Prostate gland (tissue), 2 donors: ENCODE results near the gene KIT. TPM values are rescaled to one million over a fixed set of nuclear protein-coding genes. Genes with fewer than 3 reads are reported as not detected.

Experiments
- DNase-seq: peaks from one replicate; pipeline ENCODE4 v3.0.0-alpha.2; 2019; ENCODE audit warnings: low spot score
- H3K27ac ChIP-seq, 2 donors: fragments of 200-600 bp; sonication (generic); 2 replicates each; pipeline ENCODE4 v1.5.1; 2017 to 2019
- H3K27me3 ChIP-seq: fragments of 200-600 bp; sonication (generic); replicated peaks from 2 replicates; pipeline ENCODE4 v1.5.1; 2019; ENCODE audit not compliant: insufficient read depth
- H3K36me3 ChIP-seq, 2 donors: fragments of 200-600 bp; sonication (generic); 1 replicate in 1 of 2; 2 replicates in 1 of 2; pipeline versions ENCODE4 v1.5.1 to v1.8.1; 2017 to 2019
- H3K4me1 ChIP-seq: fragments of 200-600 bp; sonication (generic); replicated peaks from 2 replicates; pipeline ENCODE4 v1.5.1; 2019
- H3K4me3 ChIP-seq, 2 donors: fragments of 200-600 bp; sonication (generic); 2 replicates each; pipeline ENCODE4 v1.5.1; 2017 to 2019
- H3K9me3 ChIP-seq: fragments of 200-600 bp; sonication (generic); 2 replicates; pipeline ENCODE4 v1.5.1; 2017
- CTCF ChIP-seq, 4 experiments: fragments of 200-600 bp in 2 of 4; fragments of 450-650 bp in 2 of 4; sonication (generic) in 2 of 4; IDR thresholded peaks; 1 replicate in 3 of 4; 2 replicates in 1 of 4; pipeline ENCODE4 v1.5.1; 2016 to 2019; ENCODE audit warnings: antibody characterized with exemption in 4 of 4, mild to moderate bottlenecking in 2 of 4, moderate library complexity in 2 of 4
- POLR2A ChIP-seq: fragments of 450-650 bp; IDR thresholded peaks from one replicate; pipeline ENCODE4 v1.6.1; 2016; ENCODE audit warnings: antibody characterized with exemption, mild to moderate bottlenecking
- POLR2AphosphoS5 ChIP-seq: sonication (generic); formaldehyde crosslinking; IDR thresholded peaks from one replicate; pipeline ENCODE4 v1.6.1; 2017; ENCODE audit warnings: antibody characterized with exemption
- WGBS: methylation state at CpG from one replicate; pipeline ENCODE4 v1.1.5; 2018; 5-methylcytosine and 5-hydroxymethylcytosine counted together
- intact Hi-C: fragments of 100-400 bp; cut with DNase I; formaldehyde crosslinking; loops from one replicate; pipeline ENCODE4 v1.14.2; 2022
- total RNA-seq, 2 donors: library from RNA; depleted of rRNA; stranded (reverse); fragments of >200 nt; gene quantifications; one replicate each; pipeline ENCODE4 v1.1.0, GENCODE V29; 2016

Gene KIT
- total RNA-seq, 2 donors from 2014 or later, result 4.2 to 8.7 TPM

GRCh38 chr4:54662901-54663585 lies 5.3 kb downstream of the KIT start:
- 71% methylated on average over 6 of the region's 6 CpGs for WGBS
- Histone ChIP-seq H3K36me3 (no peaks in the 10 kb centered on the region), H3K9me3 (no peaks in the 10 kb centered on the region), H3K27ac (no peak overlapping the region), H3K4me3 (no peak overlapping the region), H3K4me1 (no peaks in the 10 kb centered on the region), H3K27me3 (no peaks in the 10 kb centered on the region)
- DNase-seq, result no peak
- no peak for TF ChIP-seq POLR2AphosphoS5
- no peak for TF ChIP-seq CTCF (IDR thresholded peaks at IDR 0.05)
- no peak for TF ChIP-seq POLR2A
- intact Hi-C loops, result loop anchor here (10.0 kb wide), 1 partner anchor 292 kb away; no protein-coding TSS in a partner anchor

- Histone ChIP-seq H3K27ac (no peak overlapping the region), H3K4me3 (no peak overlapping the region), H3K9me3 (no peaks in the 10 kb centered on the region), H3K36me3 (no peaks in the 10 kb centered on the region), H3K27me3 (no peaks in the 10 kb centered on the region), H3K4me1 (no peaks in the 10 kb centered on the region)
- intact Hi-C loops, result loop anchor here (10.0 kb wide), 1 partner anchor 290 kb away; no protein-coding TSS in a partner anchor
- DNase-seq, result no peak
- no peak for TF ChIP-seq POLR2A
- TF ChIP-seq CTCF (IDR thresholded peaks at IDR 0.05), result no peak
- TF ChIP-seq POLR2AphosphoS5, result no peak
- WGBS, result 95% methylated on average over 6 of the region's 6 CpGs
Measured at GRCh38 chr4:54664400-54664799, 6.6 kb downstream of the KIT start.

- Histone ChIP-seq H3K9me3 (no peaks in the 10 kb centered on the region), H3K27ac (no peak overlapping the region), H3K27me3 (no peaks in the 10 kb centered on the region), H3K4me1 (no peaks in the 10 kb centered on the region), H3K4me3 (no peak overlapping the region), H3K36me3 (no peaks in the 10 kb centered on the region)
- TF ChIP-seq POLR2AphosphoS5 (no peak), POLR2A (no peak), CTCF (IDR thresholded peaks at IDR 0.05) (no peak)
- DNase-seq, result no peak
- intact Hi-C loops, result loop anchor here (10.0 kb wide), 1 partner anchor 287 kb away; no protein-coding TSS in a partner anchor
- 46% methylated on average over 6 of the region's 6 CpGs for WGBS
Measured at GRCh38 chr4:54668014-54668611, 10.4 kb downstream of the KIT start.

GRCh38 chr4:54669831-54670230 lies 12.1 kb downstream of the KIT start:
- DNase-seq, result no peak
- Histone ChIP-seq H3K9me3 (no peaks in the 10 kb centered on the region), H3K27ac (no peak overlapping the region), H3K27me3 (no peaks in the 10 kb centered on the region), H3K36me3 (no peaks in the 10 kb centered on the region), H3K4me3 (no peak overlapping the region), H3K4me1 (no peaks in the 10 kb centered on the region)
- WGBS, result 100% methylated on average over 1 of the region's 1 CpG
- TF ChIP-seq POLR2A (no peak), POLR2AphosphoS5 (no peak), CTCF (IDR thresholded peaks at IDR 0.05) (no peak)
- intact Hi-C loops, result loop anchor here (10.0 kb wide), 1 partner anchor 285 kb away; no protein-coding TSS in a partner anchor
